GM12864 (cell line): ENCODE measurements around the gene GPI.

ENCODE experiments used
- DNase-seq: peaks from one replicate; pipeline ENCODE4 v3.0.0-alpha.2; 2011; ENCODE audit warnings: low read depth
- H3K4me3 ChIP-seq: 2 replicates; pipeline ENCODE4 v1.5.1; 2011; ENCODE audit warnings: mild to moderate bottlenecking, low read depth, low read length, control low read depth
- CTCF ChIP-seq: IDR thresholded peaks from 2 replicates; pipeline ENCODE4 v1.5.1; 2011; ENCODE audit warnings: low read depth, mild to moderate bottlenecking, moderate library complexity, low read length, control low read depth, inconsistent platforms; ENCODE audit errors: missing control alignments

Gene GPI

GRCh38 chr19:34320277-34320676 lies 44.7 kb upstream of the GPI start:
- DNase-seq, result no peak
- no peak for TF ChIP-seq CTCF
- H3K4me3 ChIP-seq, result no peak overlapping the region

GRCh38 chr19:34321735-34322134 lies 43.3 kb upstream of the GPI start:
- DNase-seq, result no peak
- no peak for TF ChIP-seq CTCF
- H3K4me3 ChIP-seq, result no peak overlapping the region

- no peak for DNase-seq
- no peak overlapping the region for H3K4me3 ChIP-seq
- no peak for TF ChIP-seq CTCF
Measured at GRCh38 chr19:34323433-34324204, 41.4 kb upstream of the GPI start.

GRCh38 chr19:34324320-34324719 lies 40.7 kb upstream of the GPI start:
- no peak overlapping the region for H3K4me3 ChIP-seq
- no peak for TF ChIP-seq CTCF
- DNase-seq, result no peak

- no peak for TF ChIP-seq CTCF
- no peak overlapping the region for H3K4me3 ChIP-seq
- DNase-seq, result no peak
Measured at GRCh38 chr19:34325181-34325580, 39.8 kb upstream of the GPI start.

GRCh38 chr19:34325981-34326787 lies 38.8 kb upstream of the GPI start:
- TF ChIP-seq CTCF, result no peak
- no peak overlapping the region for H3K4me3 ChIP-seq
- DNase-seq, result no peak
